ENCODE measurements around the gene RFPL3. TPM values are rescaled to one million over a fixed set of nuclear protein-coding genes. Genes with fewer than 3 reads are reported as not detected.

The RFPL3 gene
- total and polyA plus RNA-seq, 2 donors (not counting 3 experiments of a cell fraction or from before 2014, with no cell fraction given): not detected

DNA sequence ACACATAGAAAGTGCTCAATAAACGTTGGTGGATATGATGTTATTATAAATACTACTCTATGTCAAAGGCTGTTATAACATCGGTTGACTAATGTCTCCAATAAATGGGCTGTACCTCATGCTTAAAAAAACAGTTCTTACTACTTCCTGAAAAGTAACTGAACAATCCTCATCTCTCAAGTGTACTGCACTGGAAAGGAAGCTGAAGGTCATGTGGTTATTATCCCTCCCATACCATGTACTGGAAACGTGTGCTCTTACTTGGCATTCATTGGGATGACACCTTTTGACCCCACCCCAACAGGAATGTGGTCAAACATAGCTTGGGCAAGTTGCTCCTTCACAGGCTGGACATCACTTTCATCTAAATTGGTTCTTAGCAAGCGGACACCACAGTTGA lies 43.8 kb downstream of the RFPL3 start:
- Histone ChIP-seq H3K4me1 (ENCODE audit: control insufficient read depth, extremely low read depth, insufficient read depth, low read length) (no peaks in the 10 kb centered on the region), H4K20me1 (replicated peaks; ENCODE audit: control insufficient read depth, extremely low read depth, insufficient read depth, low read length) (peaks cover 2% of the 10 kb centered on the region), H3K36me3 (ENCODE audit: control insufficient read depth in 2 of 2, extremely low read depth in 1 of 2, insufficient read depth in 2 of 2, low read length in 2 of 2) (peaks cover 31% of the 10 kb centered on the region in 2 experiments), H3K79me2 (ENCODE audit: control insufficient read depth, insufficient read depth, low read length) (no peaks in the 10 kb centered on the region), H2AFZ (ENCODE audit: low read depth, low read length) (no peak overlapping the region), H3K4me2 (ENCODE audit: insufficient read depth, low read length) (no peak overlapping the region), H3K9me3 (replicated peaks; ENCODE audit: control insufficient read depth, insufficient read depth, low read length) (no peaks in the 10 kb centered on the region), H3K9ac (replicated peaks; ENCODE audit: extremely low read depth, insufficient read depth, low read length) (no peak overlapping the region), H3K9me1 (replicated peaks; ENCODE audit: control insufficient read depth, extremely low read depth, insufficient read depth, low read length) (no peaks in the 10 kb centered on the region), H3K27me3 (ENCODE audit: control insufficient read depth in 2 of 2, insufficient read depth in 2 of 2, low read length in 2 of 2) (no peaks in the 10 kb centered on the region), H3K27ac (ENCODE audit: insufficient read depth, low read depth, low read length) (no peak overlapping the region), H3K4me3 (replicated peaks in 1 of 3; ENCODE audit: insufficient read depth in 1 of 3, low read depth in 1 of 3, low read length in 3 of 3) (no peak overlapping the region)
- dilution Hi-C loops (cut with MboI; ENCODE audit: extremely low pct_ligation_motif_present, low sequenced_read_pairs): no loop called here
- TF ChIP-seq GATA2 (IDR thresholded peaks at IDR 0.05; ENCODE audit: insufficient read depth, insufficient read length, low read depth, low read length) (no peak), EZH2 (IDR thresholded peaks at IDR 0.05; ENCODE audit: borderline replicate concordance, low read depth, low read length, severe bottlenecking) (no peak), MYC (IDR thresholded peaks at IDR 0.05; ENCODE audit: low read depth, low read length) (no peak), FOS (IDR thresholded peaks at IDR 0.05; ENCODE audit: borderline replicate concordance, insufficient read depth, low read length) (no peak), JUN (IDR thresholded peaks at IDR 0.05; ENCODE audit: borderline replicate concordance, insufficient read depth, insufficient read length, low read depth) (no peak), CTCF (IDR thresholded peaks at IDR 0.05; ENCODE audit: extremely low read depth in 1 of 2, insufficient read depth in 1 of 2, low read depth in 1 of 2, low read length in 2 of 2) (no peak), POLR2AphosphoS5 (IDR thresholded peaks at IDR 0.05; ENCODE audit: insufficient read depth, low read depth, low read length) (no peak), POLR2A (IDR thresholded peaks at IDR 0.05; ENCODE audit: low read depth, low read length) (no peak)
- TF ChIP-seq, protein P1, sequence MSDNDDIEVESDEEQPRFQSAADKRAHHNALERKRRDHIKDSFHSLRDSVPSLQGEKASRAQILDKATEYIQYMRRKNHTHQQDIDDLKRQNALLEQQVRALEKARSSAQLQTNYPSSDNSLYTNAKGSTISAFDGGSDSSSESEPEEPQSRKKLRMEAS (IDR thresholded peaks at IDR 0.05; ENCODE audit: insufficient read depth, insufficient read length): no peak
- CTCF ChIA-PET: no interaction called here
- intact Hi-C loops (cut with micrococcal nuclease): no loop called here
- POLR2A ChIA-PET: no interaction called here
- BruUV-seq (replicated peaks): no TSS peak
- DNase-seq (ENCODE audit: low read depth, low spot score) (no peak), FAIRE-seq (no peak)

Measured in endothelial cell of umbilical vein (primary cell).